ENCODE data around the gene NEUROD6.

NEUROD6 gene

GRCh38 chr7:31327071-31327470 lies 13.5 kb downstream of the NEUROD6 start:
- no peak for FAIRE-seq

- no peak for FAIRE-seq
Observed at GRCh38 chr7:31326416-31326815, 14.1 kb downstream of the NEUROD6 start.

- FAIRE-seq, result no peak
Observed at GRCh38 chr7:31323101-31323500, 17.4 kb downstream of the NEUROD6 start.

- FAIRE-seq, result no peak
Observed at GRCh38 chr7:31320675-31321074, 19.9 kb downstream of the NEUROD6 start.

- no peak for FAIRE-seq
Observed at GRCh38 chr7:31318313-31318712, 22.2 kb downstream of the NEUROD6 start.

- FAIRE-seq, result no peak
Observed at GRCh38 chr7:31316876-31317275, 23.6 kb downstream of the NEUROD6 start.

GRCh38 chr7:31315758-31316157 lies 24.8 kb downstream of the NEUROD6 start:
- FAIRE-seq, result no peak

GRCh38 chr7:31314781-31315180 lies 25.7 kb downstream of the NEUROD6 start:
- FAIRE-seq, result no peak

GRCh38 chr7:31312889-31313288 lies 27.6 kb downstream of the NEUROD6 start:
- FAIRE-seq, result no peak

GRCh38 chr7:31311552-31311951 lies 29.0 kb downstream of the NEUROD6 start:
- FAIRE-seq, result no peak

GRCh38 chr7:31310321-31310935 lies 30.1 kb downstream of the NEUROD6 start:
- FAIRE-seq, result no peak

GRCh38 chr7:31309407-31309806 lies 31.1 kb downstream of the NEUROD6 start:
- no peak for FAIRE-seq

GRCh38 chr7:31308652-31309051 lies 31.9 kb downstream of the NEUROD6 start:
- no peak for FAIRE-seq

GRCh38 chr7:31307972-31308371 lies 32.6 kb downstream of the NEUROD6 start:
- FAIRE-seq, result no peak

- no peak for FAIRE-seq
Observed at GRCh38 chr7:31305260-31305659, 35.3 kb downstream of the NEUROD6 start.

GRCh38 chr7:31304446-31304845 lies 36.1 kb downstream of the NEUROD6 start:
- no peak for FAIRE-seq

GRCh38 chr7:31302356-31302755 lies 38.2 kb downstream of the NEUROD6 start:
- no peak for FAIRE-seq

GRCh38 chr7:31299336-31299735 lies 41.2 kb downstream of the NEUROD6 start:
- no peak for FAIRE-seq

- no peak for FAIRE-seq
Observed at GRCh38 chr7:31290601-31291000, 49.9 kb downstream of the NEUROD6 start.
